ENCODE data around the gene ADO. TPM values are rescaled to one million over a fixed set of nuclear protein-coding genes. Genes with fewer than 3 reads are reported as not detected.

Gene ADO
- total and polyA plus RNA-seq, 9 of the 15 experiments (the other 6 are each of a cell fraction or from before 2014, with no cell fraction given): 3.0 to 20.0 (median 16.1) TPM

GRCh38 chr10:62817766-62818425 lies 13.4 kb downstream of the ADO start (continued):
- TF ChIP-seq ZNF280B (CRISPR knock-in tag; IDR thresholded peaks at IDR 0.05) (no peak), TFAP4 (CRISPR knock-in tag; IDR thresholded peaks at IDR 0.05; ENCODE audit: borderline replicate concordance) (peak; percentile 41; the same call in 1 of the 2 replicates), ATF3 (IDR thresholded peaks at IDR 0.05) (peak; percentile 52), ATF3 (CRISPR knock-in tag; conservative IDR thresholded peaks at IDR 0.05) (no peak), PHF20 (IDR thresholded peaks at IDR 0.05; ENCODE audit: partially characterized antibody) (peak; percentile 12), ZKSCAN1 (IDR thresholded peaks at IDR 0.05; ENCODE audit: low read depth, low read length) (0 out of 2 replicates have a peak, but pooled peaks have one; percentile 43), SPI1 (IDR thresholded peaks at IDR 0.05; ENCODE audit: borderline replicate concordance, low read depth, low read length) (no peak), GTF2F1 (IDR thresholded peaks at IDR 0.05; ENCODE audit: low read depth, low read length) (no peak), ILF3 (IDR thresholded peaks at IDR 0.05; ENCODE audit: borderline replicate concordance) (no peak), YY1 (IDR thresholded peaks at IDR 0.05; ENCODE audit: borderline replicate concordance in 1 of 3, control insufficient read depth in 1 of 3, extremely low read depth in 1 of 3, insufficient read depth in 3 of 3, insufficient read length in 1 of 3, insufficient replicate concordance in 2 of 3, low read depth in 1 of 3, low read length in 2 of 3) (peak in 1 of 3 experiments; percentile 18), HDAC6 (IDR thresholded peaks at IDR 0.05; ENCODE audit: low read depth, low read length) (0 out of 2 replicates have a peak, but pooled peaks have one; percentile 55), SMC3 (conservative IDR thresholded peaks at IDR 0.05; ENCODE audit: insufficient read depth, low read depth, low read length) (peak; percentile 80), DLX4 (CRISPR knock-in tag; IDR thresholded peaks at IDR 0.05) (no peak), TARDBP (IDR thresholded peaks at IDR 0.05) (no peak), ZNF165 (CRISPR knock-in tag; IDR thresholded peaks at IDR 0.05; ENCODE audit: borderline replicate concordance) (no peak), RUNX1 (IDR thresholded peaks at IDR 0.05; ENCODE audit: low read depth) (no peak), CEBPB (tag; IDR thresholded peaks at IDR 0.05) (no peak), ZBTB7A (IDR thresholded peaks at IDR 0.05; ENCODE audit: borderline replicate concordance, control insufficient read depth, low read depth, low read length) (peak; percentile 51; the same call in 1 of the 2 replicates), JUN (IDR thresholded peaks at IDR 0.05; ENCODE audit: borderline replicate concordance, low read depth, low read length) (no peak), JUN (CRISPR knock-in tag; IDR thresholded peaks at IDR 0.05; ENCODE audit: borderline replicate concordance) (no peak), ZFX (CRISPR knock-in tag; IDR thresholded peaks at IDR 0.05) (peak; percentile 69), HOXB6 (CRISPR knock-in tag; IDR thresholded peaks at IDR 0.05; ENCODE audit: borderline replicate concordance) (no peak), ELF2 (CRISPR knock-in tag; IDR thresholded peaks at IDR 0.05) (no peak), HNRNPLL (IDR thresholded peaks at IDR 0.05; ENCODE audit: low read depth, low read length, poor library complexity, severe bottlenecking) (no peak), KDM1A (IDR thresholded peaks at IDR 0.05) (peak in 1 of 2 experiments; percentile 23; a peak in 1 of 4 replicates), ZNF695 (CRISPR knock-in tag; IDR thresholded peaks at IDR 0.05) (no peak)

All from K562 (cell line).